Measurements from ENCODE around the gene OR1S1. TPM values are rescaled to one million over a fixed set of nuclear protein-coding genes. Genes with fewer than 3 reads are reported as not detected.

The OR1S1 gene
- total and polyA plus RNA-seq, 4 donors: not detected

DNA sequence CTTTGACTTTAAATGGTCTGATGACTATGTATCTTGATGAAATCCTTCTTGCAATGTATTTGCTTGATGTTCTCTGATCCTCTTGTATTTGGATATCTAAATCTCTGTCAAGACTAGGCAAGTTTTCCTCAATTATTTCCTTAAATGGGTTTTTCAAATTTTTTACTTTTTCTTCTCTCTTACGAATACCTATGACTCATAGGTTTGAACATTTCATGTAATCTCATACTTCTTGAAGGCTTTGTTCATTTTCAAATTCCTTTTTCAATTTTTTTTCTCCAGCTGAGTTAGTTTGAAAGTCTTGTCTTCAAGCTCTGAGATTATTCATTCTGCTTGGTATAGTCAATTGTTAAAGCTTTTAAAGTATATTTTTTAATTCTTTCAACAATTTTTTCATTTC lies 42.4 kb downstream of the OR1S1 start:
- no peak for DNase-seq
- Histone ChIP-seq H3K4me1 (ENCODE audit: control insufficient read depth in 1 of 2, insufficient read depth in 2 of 2, low read length in 2 of 2) (no peaks in the 10 kb centered on the region), H3K4me3 (ENCODE audit: low read length in 2 of 2) (no peak overlapping the region), H3K9me3 (ENCODE audit: control insufficient read depth, low read length) (peaks cover 2% of the 10 kb centered on the region), H3K27me3 (ENCODE audit: control insufficient read depth in 1 of 2, insufficient read depth in 2 of 2, low read length in 1 of 2) (no peaks in the 10 kb centered on the region), H3K27ac (ENCODE audit: low read depth in 1 of 2, low read length in 2 of 2) (no peak overlapping the region), H3K36me3 (ENCODE audit: control insufficient read depth in 1 of 2, insufficient read depth in 2 of 2, low read length in 1 of 2) (no peaks in the 10 kb centered on the region)
- intact Hi-C loops (cut with DNase I): no loop called here
- 71 to 72% methylated on average over 1 of the region's 1 CpG for WGBS, 2 donors
- ATAC-seq (ENCODE audit: low FRiP score): no peak

DNA sequence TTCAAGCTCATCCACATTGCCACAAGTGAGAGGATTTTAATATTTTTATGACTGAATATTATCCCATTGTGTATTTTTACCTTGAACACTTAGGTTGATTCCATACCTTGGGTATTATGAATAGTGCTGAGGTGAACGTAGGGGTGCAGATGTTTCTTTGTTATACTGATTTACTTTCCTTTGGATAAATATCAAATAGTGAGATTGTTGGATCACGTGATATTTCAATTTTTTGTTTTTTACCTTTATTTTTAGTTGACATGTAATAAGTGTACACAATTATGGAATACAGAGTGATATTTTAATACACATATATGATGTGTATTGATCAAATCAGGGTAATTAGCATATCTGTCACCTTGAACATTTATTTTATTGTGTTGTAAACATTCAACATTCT lies 47.5 kb downstream of the OR1S1 start:
- Histone ChIP-seq H3K4me1 (ENCODE audit: control insufficient read depth in 1 of 2, insufficient read depth in 2 of 2, low read length in 2 of 2) (no peaks in the 10 kb centered on the region), H3K9me3 (ENCODE audit: control insufficient read depth, low read length) (peaks cover 2% of the 10 kb centered on the region), H3K27ac (ENCODE audit: low read depth in 1 of 2, low read length in 2 of 2) (no peak overlapping the region), H3K4me3 (ENCODE audit: low read length in 2 of 2) (no peak overlapping the region), H3K27me3 (ENCODE audit: control insufficient read depth in 1 of 2, insufficient read depth in 2 of 2, low read length in 1 of 2) (no peaks in the 10 kb centered on the region), H3K36me3 (ENCODE audit: control insufficient read depth in 1 of 2, insufficient read depth in 2 of 2, low read length in 1 of 2) (no peaks in the 10 kb centered on the region)
- DNase-seq: no peak
- intact Hi-C loops (cut with DNase I): no loop called here
- 66 to 70% methylated on average over 2 of the region's 2 CpGs for WGBS, 2 donors
- ATAC-seq (ENCODE audit: low FRiP score): no peak

Other genes with a start within 250 kb of the OR1S1 start
- not detected for gene OR9Q1, start 188.8 kb upstream of the OR1S1 start, total RNA-seq
- gene OR9Q1, start 188.8 kb upstream of the OR1S1 start, polyA plus RNA-seq: not detected
- not detected for gene OR6Q1, start 181.8 kb upstream of the OR1S1 start, total RNA-seq
- not detected for gene OR6Q1, start 181.8 kb upstream of the OR1S1 start, polyA plus RNA-seq
- gene OR9I1, start 87.2 kb upstream of the OR1S1 start, total RNA-seq: not detected
- gene OR9I1, start 87.2 kb upstream of the OR1S1 start, polyA plus RNA-seq: not detected
- not detected for gene OR9Q2, start 23.6 kb upstream of the OR1S1 start, total RNA-seq
- not detected for gene OR9Q2, start 23.6 kb upstream of the OR1S1 start, polyA plus RNA-seq
- gene OR1S2, start 8.6 kb upstream of the OR1S1 start, total RNA-seq: not detected
- not detected for gene OR1S2, start 8.6 kb upstream of the OR1S1 start, polyA plus RNA-seq
- not detected for gene OR10Q1, start 16.2 kb downstream of the OR1S1 start, total RNA-seq
- gene OR10Q1, start 16.2 kb downstream of the OR1S1 start, polyA plus RNA-seq: not detected
- gene OR10W1, start 55.5 kb downstream of the OR1S1 start, total RNA-seq: not detected
- not detected for gene OR10W1, start 55.5 kb downstream of the OR1S1 start, polyA plus RNA-seq
- not detected for gene OR5B17, start 146.3 kb downstream of the OR1S1 start, total RNA-seq
- not detected for gene OR5B17, start 146.3 kb downstream of the OR1S1 start, polyA plus RNA-seq
- gene OR5B3, start 194.2 kb downstream of the OR1S1 start, total RNA-seq: not detected
- gene OR5B3, start 194.2 kb downstream of the OR1S1 start, polyA plus RNA-seq: not detected
- not detected for gene OR5B2, start 215.4 kb downstream of the OR1S1 start, total RNA-seq
- not detected for gene OR5B2, start 215.4 kb downstream of the OR1S1 start, polyA plus RNA-seq
- not detected for gene OR5B12, start 229.5 kb downstream of the OR1S1 start, total RNA-seq
- gene OR5B12, start 229.5 kb downstream of the OR1S1 start, polyA plus RNA-seq: not detected